ENCODE measurements around the gene ARL3.

GRCh38 chr10:102675011-102675665 lies 39.1 kb downstream of the ARL3 start:
- TF ChIP-seq CTCF (IDR thresholded peaks at IDR 0.05) (no peak), POLR2A (IDR thresholded peaks at IDR 0.05) (no peak)

Data from esophagus squamous epithelium (tissue), 4 donors.